RWPE2 (cell line): ENCODE measurements around the gene ADGRG6.
A peak's percentile ranks its signal among the peaks of the same experiment; 100 is the strongest.

ENCODE experiments used
- ATAC-seq: fragments of 200-7000 bp; cut with Tn5 transposase; 3 replicates; pipeline ENCODE4 v1.9.1; 2021; ENCODE audit warnings: low read depth
- DNase-seq: peaks from one replicate; pipeline ENCODE4 v3.0.0-alpha.2; 2020; ENCODE audit warnings: low spot score
- H3K27ac ChIP-seq: fragments of 450-650 bp; 2 replicates; pipeline ENCODE4 v1.5.1; 2017; ENCODE audit warnings: mild to moderate bottlenecking; ENCODE audit not compliant: poor library complexity, severe bottlenecking
- H3K27me3 ChIP-seq: fragments of 250-450 bp; sonication (Bioruptor Pico); 2 replicates; pipeline ENCODE4 v1.5.1; 2021; ENCODE audit warnings: mild to moderate bottlenecking, moderate library complexity; ENCODE audit not compliant: insufficient read depth, poor library complexity, severe bottlenecking
- H3K36me3 ChIP-seq: fragments of 250-450 bp; sonication (Bioruptor Pico); 2 replicates; pipeline ENCODE4 v1.5.1; 2020; ENCODE audit warnings: low read depth, mild to moderate bottlenecking, moderate library complexity
- H3K4me1 ChIP-seq: fragments of 250-450 bp; sonication (Bioruptor Pico); 2 replicates; pipeline ENCODE4 v1.5.1; 2021; ENCODE audit warnings: mild to moderate bottlenecking, moderate library complexity; ENCODE audit not compliant: insufficient read depth, poor library complexity, severe bottlenecking
- H3K4me3 ChIP-seq: fragments of 250-450 bp; sonication (Bioruptor Pico); 2 replicates; pipeline ENCODE4 v1.5.1; 2021; ENCODE audit warnings: mild to moderate bottlenecking, moderate library complexity; ENCODE audit not compliant: severe bottlenecking
- H3K9me3 ChIP-seq: fragments of 250-450 bp; sonication (Bioruptor Pico); 2 replicates; pipeline ENCODE4 v1.5.1; 2021; ENCODE audit warnings: mild to moderate bottlenecking, moderate library complexity; ENCODE audit not compliant: severe bottlenecking
- TF ChIP-seq, protein P1 (sequence below): fragments of 450-650 bp; IDR thresholded peaks from one replicate; pipeline ENCODE4 v1.5.1; 2017; ENCODE audit warnings: mild to moderate bottlenecking, moderate library complexity; ENCODE audit not compliant: poor library complexity, severe bottlenecking

The ADGRG6 gene

DNA sequence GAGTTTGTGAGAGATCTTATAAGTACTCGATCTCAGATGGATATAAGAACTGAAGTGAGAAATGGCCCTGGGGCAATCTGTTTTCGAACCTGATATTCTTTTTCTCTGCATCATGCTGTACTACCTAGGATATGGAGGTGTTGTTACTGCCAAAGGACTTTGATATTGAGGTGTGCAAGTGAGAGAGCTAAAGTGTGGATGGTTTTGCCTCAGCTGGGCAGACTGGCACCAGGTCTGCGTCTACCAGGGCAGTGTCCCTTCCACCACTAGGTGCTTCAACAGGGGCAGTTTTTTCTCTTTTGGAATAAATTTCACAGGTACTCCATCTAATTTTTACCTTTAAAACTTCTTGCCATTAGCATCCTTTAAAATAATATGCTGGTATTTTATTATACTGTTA lies 35.0 kb downstream of the ADGRG6 start:
- ATAC-seq = no peak
- Histone ChIP-seq H3K9me3 (no peaks in the 10 kb centered on the region), H3K27ac (no peak overlapping the region), H3K4me3 (no peak overlapping the region), H3K4me1 (peaks cover 5% of the 10 kb centered on the region), H3K27me3 (no peaks in the 10 kb centered on the region), H3K36me3 (peaks cover 2% of the 10 kb centered on the region; the same call in 1 of the 2 replicates)
- no peak for DNase-seq
- TF ChIP-seq, protein P1, sequence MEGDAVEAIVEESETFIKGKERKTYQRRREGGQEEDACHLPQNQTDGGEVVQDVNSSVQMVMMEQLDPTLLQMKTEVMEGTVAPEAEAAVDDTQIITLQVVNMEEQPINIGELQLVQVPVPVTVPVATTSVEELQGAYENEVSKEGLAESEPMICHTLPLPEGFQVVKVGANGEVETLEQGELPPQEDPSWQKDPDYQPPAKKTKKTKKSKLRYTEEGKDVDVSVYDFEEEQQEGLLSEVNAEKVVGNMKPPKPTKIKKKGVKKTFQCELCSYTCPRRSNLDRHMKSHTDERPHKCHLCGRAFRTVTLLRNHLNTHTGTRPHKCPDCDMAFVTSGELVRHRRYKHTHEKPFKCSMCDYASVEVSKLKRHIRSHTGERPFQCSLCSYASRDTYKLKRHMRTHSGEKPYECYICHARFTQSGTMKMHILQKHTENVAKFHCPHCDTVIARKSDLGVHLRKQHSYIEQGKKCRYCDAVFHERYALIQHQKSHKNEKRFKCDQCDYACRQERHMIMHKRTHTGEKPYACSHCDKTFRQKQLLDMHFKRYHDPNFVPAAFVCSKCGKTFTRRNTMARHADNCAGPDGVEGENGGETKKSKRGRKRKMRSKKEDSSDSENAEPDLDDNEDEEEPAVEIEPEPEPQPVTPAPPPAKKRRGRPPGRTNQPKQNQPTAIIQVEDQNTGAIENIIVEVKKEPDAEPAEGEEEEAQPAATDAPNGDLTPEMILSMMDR = no peak

DNA sequence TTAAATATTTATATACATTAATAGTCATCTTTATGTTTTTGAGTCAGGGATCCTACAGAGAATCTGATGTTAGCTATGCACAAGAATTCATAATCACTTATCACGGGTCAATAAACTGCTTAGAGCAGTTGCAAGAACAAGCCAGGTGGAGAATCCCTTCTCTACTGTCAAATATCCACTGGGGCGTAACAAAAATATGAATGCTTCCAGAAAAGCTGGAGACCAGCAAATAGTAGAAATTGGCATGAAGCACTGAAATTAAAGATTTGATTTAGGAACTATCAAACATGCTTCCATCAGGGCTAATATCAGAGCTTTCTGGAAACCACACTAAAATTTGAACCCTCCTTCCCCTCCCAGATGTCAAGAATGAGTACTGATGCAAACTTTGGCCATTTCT lies 37.3 kb downstream of the ADGRG6 start:
- H3K36me3 ChIP-seq = peaks cover 7% of the 10 kb centered on the region; the same call in 1 of the 2 replicates
- TF ChIP-seq, protein P1 = no peak
- H3K4me1 ChIP-seq = peaks cover 21% of the 10 kb centered on the region
- H3K27me3 ChIP-seq = no peaks in the 10 kb centered on the region
- DNase-seq = no peak
- H3K4me3 ChIP-seq = no peak overlapping the region
- H3K9me3 ChIP-seq = no peaks in the 10 kb centered on the region
- no peak overlapping the region for H3K27ac ChIP-seq
- ATAC-seq = no peak

DNA sequence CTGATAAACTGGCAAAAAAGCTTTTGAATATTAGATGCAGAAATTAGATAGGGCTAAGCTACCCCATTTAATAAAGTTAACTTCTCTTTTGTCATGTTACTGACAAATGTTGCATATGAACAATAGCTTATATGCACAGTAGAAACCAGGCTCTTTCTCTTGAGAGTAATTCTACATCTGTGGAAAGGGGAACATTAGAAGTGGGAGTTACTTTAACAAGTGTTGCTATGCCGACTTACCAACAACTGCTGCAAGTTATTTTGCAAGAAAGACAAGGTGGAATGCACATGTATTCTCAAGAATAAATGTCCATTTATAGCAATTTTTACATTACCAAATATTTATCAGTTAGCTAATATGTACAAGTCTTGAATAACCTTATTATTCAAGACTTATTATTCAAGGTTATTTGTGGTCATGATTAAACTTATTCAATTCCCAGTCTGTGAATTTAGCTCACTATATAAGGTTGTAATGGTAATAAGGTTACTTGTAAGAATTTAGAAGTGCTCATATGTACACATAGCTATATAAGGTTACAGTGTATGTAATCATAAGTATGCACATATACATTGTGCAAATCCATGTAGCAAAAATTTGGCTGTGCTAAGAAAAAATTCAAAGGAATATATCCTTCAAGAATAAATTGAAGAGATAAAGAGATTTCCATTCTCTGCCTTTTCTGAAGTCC lies 38.3 kb downstream of the ADGRG6 start:
- H3K4me3 ChIP-seq = no peak overlapping the region

DNA sequence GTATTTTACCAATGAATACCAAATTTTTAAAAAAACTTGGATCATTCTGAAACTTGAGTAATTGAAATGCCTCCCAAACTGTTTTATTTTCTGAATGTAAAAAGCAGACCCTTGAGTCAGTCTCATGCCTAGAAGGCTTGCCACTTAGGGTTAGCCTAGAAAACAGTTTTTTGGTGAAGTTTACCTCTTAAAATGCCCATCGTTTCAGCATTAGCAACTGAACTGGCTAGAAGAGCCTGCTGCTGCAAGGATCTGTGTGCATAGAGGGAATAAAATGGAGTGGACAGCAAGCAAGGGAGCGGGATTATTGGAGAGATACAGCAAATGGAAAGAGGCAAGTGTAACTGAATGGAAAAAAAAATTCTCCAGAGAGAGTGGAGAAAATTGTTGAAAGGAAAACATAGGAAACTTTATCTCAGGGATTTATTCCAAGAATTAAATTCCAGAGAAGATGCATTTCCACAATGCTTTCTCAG lies 40.1 kb downstream of the ADGRG6 start:
- Histone ChIP-seq H3K36me3 (peaks cover 12% of the 10 kb centered on the region), H3K27ac (no peak overlapping the region), H3K4me3 (no peak overlapping the region), H3K27me3 (no peaks in the 10 kb centered on the region), H3K4me1 (peaks cover 21% of the 10 kb centered on the region), H3K9me3 (no peaks in the 10 kb centered on the region)
- TF ChIP-seq, protein P1 = no peak
- ATAC-seq (no peak), DNase-seq (no peak)

More for the DNA sequence above, 38.3 kb downstream of the ADGRG6 start:
- Histone ChIP-seq H3K4me1 (peaks cover 21% of the 10 kb centered on the region), H3K36me3 (peaks cover 7% of the 10 kb centered on the region; the same call in 1 of the 2 replicates), H3K27me3 (no peaks in the 10 kb centered on the region), H3K27ac (no peak overlapping the region), H3K9me3 (no peaks in the 10 kb centered on the region)
- DNase-seq (no peak), ATAC-seq (no peak)
- TF ChIP-seq, protein P1 = no peak

DNA sequence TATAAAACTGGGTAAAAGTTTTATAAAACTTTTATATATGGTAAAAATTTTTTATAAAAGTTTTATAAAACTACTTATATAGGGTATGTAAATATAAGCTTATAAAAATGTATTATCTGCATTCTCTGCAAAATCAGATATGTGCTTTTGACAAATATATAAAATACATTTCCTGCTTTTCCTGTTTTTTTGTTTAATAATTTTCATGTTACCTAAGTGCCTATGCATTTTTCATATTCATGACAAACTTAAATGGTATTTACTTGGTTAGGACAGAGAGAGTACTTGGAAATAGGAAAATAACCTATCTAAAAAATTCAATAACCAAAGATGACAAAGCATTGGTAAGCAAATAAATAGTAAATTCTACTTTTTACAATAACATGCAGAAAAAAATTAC lies 41.2 kb downstream of the ADGRG6 start:
- no peak for DNase-seq
- H3K27me3 ChIP-seq = no peaks in the 10 kb centered on the region
- peaks cover 21% of the 10 kb centered on the region for H3K4me1 ChIP-seq
- H3K27ac ChIP-seq = no peak overlapping the region
- ATAC-seq = 0 out of 3 replicates have a peak, but pooled peaks have one; percentile 23
- no peaks in the 10 kb centered on the region for H3K9me3 ChIP-seq
- peaks cover 12% of the 10 kb centered on the region for H3K36me3 ChIP-seq
- TF ChIP-seq, protein P1 = no peak
- no peak overlapping the region for H3K4me3 ChIP-seq
